Stimulated activated CD8-positive, alpha-beta memory T cell treated with anti-CD3 and anti-CD28 coated beads, Interleukin-4, amount 100 ng/mL, for 1 hour (primary cell): ENCODE measurements around the gene C19orf47.
"Not testable (repeated sequence)": the region's sequence is repeated elsewhere in the genome, so short reads cannot be mapped to it uniquely, and the experiment has no call there.

Source experiments
- DNase-seq, 2 donors: peaks; one replicate each; pipeline ENCODE4 v3.0.0-alpha.2; 2020; ENCODE audit warnings: low read depth in 2 of 2, low spot score in 1 of 2

C19orf47 gene

DNA sequence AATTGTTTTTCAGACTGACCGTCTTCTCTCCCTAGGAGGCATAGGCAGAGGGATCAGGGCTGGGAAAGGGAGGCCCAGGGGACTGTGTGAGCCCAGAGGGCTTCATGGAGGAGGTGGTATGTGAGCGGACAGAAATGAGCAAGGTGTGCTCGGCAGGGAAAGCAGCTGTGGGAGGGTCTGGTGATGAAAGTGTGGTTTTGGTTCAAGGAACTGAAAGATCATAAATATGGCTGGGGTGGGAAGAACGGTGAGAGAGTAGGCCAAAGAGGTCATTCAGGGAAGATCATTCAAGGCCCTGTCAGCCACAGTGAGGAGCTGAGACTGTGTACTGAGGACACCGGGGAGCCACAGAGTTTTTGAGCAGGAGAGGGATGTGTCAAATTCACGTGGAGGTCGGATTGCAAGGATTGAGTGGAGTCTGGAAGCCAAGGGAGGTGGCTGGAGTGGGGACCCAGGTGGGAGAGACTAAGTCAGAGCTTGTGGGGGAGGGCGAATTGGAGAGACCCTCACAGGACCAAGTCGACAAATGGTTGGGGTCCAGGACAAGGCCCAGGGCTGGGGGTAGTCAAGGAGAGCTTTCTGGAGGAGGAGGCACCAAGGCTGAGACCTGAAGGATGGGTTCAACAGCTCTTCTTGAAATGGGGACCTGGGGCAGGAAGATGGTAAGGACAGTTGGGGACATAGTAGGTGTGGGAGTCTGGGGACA lies 7.9 kb upstream of the C19orf47 start:
- DNase-seq: no peak

DNA sequence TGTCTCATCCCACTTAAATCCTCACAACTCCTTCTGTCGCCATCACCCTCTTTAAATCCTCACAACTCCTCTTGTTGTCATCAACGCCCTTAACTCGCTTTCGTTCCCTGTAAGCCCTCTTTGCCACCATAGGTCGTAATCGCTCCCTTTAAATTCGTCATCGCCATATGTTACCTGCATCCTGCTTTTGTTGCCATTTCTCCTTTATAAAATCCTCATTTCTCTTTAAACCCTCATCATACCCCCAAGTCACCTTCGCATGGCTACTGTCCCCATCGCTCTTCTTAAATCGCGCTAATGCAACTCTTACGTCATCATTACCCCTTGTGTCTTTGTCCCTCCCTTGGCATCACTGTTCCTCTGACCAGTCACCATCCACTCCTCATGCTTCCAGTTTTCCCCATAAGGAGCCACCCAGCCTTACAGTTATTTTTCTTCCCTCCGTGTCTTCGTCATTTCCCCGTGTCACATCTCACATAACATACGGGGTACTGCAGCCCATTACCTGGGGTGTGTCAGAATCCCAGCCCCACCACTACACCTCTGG lies 837 bp upstream of the C19orf47 start:
- DNase-seq: no peak

- DNase-seq: no peak
Measured at GRCh38 chr19:40344422-40344821, 3.8 kb downstream of the C19orf47 start.

DNA sequence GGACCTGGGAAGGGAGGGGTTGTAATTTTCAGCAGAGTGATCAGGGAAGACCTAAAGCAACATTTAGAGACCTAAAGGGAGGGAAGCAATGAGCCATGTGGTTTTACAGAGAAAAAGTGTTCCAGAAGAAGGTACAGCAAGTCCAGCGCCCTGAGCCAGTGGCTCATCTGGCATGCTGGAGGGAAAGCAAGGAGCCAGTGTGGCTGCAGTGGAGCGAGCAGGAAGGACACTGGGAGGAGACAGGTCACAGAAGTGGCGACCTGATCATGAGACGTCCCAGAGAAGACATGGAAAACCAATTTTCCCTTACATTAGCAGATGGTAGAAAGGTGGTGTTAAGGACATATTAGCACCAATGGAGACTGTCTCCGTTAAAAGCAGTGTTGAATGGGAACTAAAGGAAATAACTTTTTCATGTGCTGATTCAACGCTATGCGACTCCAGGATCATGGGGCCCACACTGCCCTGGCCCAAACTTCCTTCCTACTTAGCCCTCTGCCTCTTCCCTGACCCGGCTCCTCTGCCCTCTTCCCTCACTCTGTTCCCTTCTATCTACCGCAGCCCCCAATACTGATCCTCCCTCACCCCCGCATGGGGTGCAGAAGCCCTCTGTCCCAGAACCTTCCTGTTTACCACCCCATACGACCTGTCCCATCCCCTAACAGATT lies 5.4 kb downstream of the C19orf47 start:
- DNase-seq: no peak

- no peak for DNase-seq
Measured at GRCh38 chr19:40341601-40342482, 6.4 kb downstream of the C19orf47 start.

GRCh38 chr19:40339018-40339728 lies 9.0 kb downstream of the C19orf47 start:
- no peak for DNase-seq

GRCh38 chr19:40337594-40337993 lies 10.6 kb downstream of the C19orf47 start:
- DNase-seq: no peak

GRCh38 chr19:40337107-40337506 lies 11.1 kb downstream of the C19orf47 start:
- DNase-seq: no peak

GRCh38 chr19:40336601-40336900 lies 11.6 kb downstream of the C19orf47 start:
- no peak for DNase-seq

- no peak for DNase-seq
Measured at GRCh38 chr19:40335855-40336600, 12.2 kb downstream of the C19orf47 start.

DNA sequence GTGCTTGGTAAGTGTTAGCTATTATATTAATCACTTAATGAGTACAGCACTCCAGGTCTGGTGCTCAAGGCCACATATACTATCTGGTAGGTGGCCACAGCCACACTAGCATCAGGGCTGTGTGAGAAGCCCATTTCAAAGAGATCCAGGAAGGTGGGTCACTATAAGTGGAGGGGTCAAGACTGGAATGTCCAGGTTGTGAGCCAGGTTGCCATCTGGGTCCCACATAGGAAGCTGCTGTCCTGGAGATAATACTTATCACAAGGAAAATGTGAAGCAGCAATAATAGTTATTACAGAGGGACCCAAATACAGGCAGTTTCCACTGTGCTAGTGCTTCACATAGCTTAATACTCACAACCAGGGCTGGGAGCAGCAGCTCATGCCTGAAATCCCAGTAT lies 13.1 kb downstream of the C19orf47 start:
- no peak for DNase-seq

DNA sequence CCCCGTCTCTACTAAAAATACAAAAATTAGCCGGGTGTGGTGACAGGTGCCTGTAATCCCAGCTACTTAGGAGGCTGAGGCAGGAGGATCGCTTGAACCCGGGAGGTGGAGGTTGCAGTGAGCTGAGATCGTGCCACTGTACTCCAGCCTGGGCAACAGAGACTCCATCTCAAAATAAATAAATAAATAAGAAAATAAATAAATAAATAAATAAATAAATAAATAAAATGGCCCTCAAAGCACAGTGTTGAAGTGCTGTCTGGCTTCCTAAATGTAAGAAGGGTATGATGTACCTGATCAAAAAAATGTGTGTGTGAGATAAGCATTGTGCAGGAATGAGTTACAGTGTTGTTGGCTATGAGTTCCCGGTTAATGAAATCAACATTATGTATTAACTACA lies 15.1 kb downstream of the C19orf47 start:
- DNase-seq: not testable (repeated sequence)

DNA sequence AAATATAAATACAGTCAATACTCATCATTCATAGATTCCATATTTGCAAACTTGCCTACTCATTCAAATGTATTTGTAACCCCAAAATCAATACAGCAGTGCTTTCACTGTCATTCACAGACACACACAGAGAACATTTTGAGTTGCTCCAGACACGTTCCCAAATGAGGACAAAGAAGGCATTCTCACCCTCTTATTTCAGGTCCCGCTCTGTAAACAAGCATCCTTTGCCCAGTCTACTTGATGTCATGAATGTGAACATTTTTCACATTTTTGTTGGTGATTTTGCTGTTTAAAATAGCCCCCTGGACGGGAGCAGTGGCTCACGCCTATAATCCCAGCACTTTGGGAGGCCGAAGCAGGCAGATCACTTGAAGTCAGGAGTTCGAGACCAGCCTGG lies 15.5 kb downstream of the C19orf47 start:
- no peak for DNase-seq

- DNase-seq: no peak
Measured at GRCh38 chr19:40331052-40331451, 17.1 kb downstream of the C19orf47 start.

GRCh38 chr19:40326201-40326600 lies 22.0 kb downstream of the C19orf47 start:
- DNase-seq: no peak

- no peak for DNase-seq
Measured at GRCh38 chr19:40323705-40324104, 24.5 kb downstream of the C19orf47 start.

GRCh38 chr19:40322951-40323615 lies 25.1 kb downstream of the C19orf47 start:
- DNase-seq: no peak

DNA sequence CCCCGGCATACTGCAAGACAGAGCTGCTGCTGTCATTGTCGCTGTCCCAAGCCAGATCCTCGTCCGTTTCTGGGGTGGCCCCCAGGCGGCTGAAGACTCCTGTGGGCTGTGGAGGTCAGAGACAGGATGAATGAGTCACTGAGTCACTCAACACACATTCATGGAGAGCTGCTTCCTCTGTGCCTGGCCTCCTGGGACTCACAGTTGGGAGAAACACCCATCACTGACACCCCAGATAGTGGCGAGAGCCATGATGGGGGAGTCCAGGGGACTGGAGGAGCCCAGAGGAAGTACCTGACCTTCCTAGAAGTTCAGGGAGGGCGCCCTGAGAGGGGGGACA lies 26.0 kb downstream of the C19orf47 start:
- DNase-seq: no peak

DNA sequence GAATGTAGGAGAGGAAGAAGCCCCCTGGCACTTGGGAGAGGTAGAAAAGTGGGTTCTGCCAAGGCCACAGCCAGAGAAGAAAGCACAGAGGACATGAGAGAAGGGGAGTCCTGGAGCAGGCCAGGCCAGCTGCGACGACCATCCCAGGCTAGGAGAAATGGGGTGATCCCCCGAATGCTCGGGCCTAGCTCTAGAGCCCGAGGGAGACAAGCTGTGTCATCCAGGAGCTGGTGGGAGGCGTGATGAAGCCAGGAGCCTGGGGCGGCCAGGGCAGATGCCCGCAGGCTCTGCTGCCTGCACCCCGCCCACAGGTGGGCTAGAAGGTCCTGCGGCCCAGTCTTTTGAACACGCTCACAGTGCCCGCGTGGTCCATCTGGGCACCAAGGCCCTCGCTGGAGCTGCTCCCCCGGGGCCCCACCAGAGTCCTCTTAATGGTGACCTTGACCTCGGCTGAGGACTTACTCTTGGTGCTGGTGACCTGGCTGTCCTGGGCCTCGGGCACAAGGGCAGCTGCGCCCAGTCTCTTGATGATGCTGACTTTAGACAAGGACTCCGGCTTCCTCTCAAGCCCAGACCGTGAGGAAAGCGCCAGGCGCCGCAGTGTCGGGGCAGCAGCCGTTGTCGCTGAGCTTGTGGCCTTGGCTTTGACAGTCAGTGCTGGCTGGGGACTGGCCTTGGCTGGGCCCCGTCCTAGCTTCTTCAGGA lies 26.5 kb downstream of the C19orf47 start:
- no peak for DNase-seq
